Esophagus muscularis mucosa (tissue), 3 donors: ENCODE results near the gene CEP104.

Experiments used
- POLR2A ChIP-seq: fragments of 450-650 bp; IDR thresholded peaks from one replicate; pipeline ENCODE4 v1.6.1; 2017; ENCODE audit warnings: antibody characterized with exemption, moderate library complexity, mild to moderate bottlenecking, low read depth
- POLR2AphosphoS5 ChIP-seq, 2 donors: sonication (generic); formaldehyde crosslinking; IDR thresholded peaks; one replicate each; pipeline ENCODE4 v1.6.1; 2017; ENCODE audit warnings: antibody characterized with exemption in 2 of 2
- TF ChIP-seq, protein P1 (sequence below), 3 experiments: fragments of 200-600 bp in 2 of 3; fragments of 450-650 bp in 1 of 3; sonication (generic) in 2 of 3; IDR thresholded peaks; one replicate each; pipeline ENCODE4 v1.5.1; 2017 to 2019; ENCODE audit warnings: antibody characterized with exemption in 3 of 3, mild to moderate bottlenecking in 2 of 3, moderate library complexity in 1 of 3

DNA sequence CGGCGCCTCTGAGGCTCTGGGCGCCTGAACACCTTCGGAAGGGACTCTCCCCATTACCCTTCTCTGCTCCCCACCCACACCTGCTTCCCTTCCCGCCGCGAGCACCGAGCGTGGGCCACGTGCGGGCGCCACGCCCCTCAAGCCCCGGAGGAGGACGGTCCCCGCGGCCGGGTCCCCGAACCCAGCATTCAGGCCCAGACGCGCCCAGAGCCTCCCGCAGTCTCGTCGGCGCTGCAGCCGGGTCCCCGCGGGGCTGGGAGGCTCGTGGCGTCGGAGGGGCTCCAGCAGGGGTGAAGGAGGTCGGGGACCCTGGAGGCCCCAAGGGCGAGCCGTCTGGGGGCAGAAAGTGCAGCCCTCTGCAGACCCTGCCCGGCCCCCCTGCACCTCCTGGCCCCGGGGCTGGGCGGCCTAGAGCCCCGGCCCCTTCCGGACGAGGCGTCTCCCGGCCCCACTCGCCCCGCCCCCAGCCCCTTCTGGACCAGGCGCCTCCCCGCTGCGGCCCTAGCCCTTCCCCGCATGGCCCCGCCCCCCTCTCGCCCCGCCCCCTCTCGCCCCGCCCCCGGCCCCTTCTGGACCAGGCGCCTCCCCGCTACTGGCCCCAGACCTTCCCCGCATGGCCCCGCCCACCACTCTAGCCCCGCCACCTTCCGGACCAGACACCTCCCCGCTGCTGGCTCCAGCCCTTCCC lies 84.8 kb downstream of the CEP104 start:
- TF ChIP-seq, protein P1, sequence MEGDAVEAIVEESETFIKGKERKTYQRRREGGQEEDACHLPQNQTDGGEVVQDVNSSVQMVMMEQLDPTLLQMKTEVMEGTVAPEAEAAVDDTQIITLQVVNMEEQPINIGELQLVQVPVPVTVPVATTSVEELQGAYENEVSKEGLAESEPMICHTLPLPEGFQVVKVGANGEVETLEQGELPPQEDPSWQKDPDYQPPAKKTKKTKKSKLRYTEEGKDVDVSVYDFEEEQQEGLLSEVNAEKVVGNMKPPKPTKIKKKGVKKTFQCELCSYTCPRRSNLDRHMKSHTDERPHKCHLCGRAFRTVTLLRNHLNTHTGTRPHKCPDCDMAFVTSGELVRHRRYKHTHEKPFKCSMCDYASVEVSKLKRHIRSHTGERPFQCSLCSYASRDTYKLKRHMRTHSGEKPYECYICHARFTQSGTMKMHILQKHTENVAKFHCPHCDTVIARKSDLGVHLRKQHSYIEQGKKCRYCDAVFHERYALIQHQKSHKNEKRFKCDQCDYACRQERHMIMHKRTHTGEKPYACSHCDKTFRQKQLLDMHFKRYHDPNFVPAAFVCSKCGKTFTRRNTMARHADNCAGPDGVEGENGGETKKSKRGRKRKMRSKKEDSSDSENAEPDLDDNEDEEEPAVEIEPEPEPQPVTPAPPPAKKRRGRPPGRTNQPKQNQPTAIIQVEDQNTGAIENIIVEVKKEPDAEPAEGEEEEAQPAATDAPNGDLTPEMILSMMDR (IDR thresholded peaks at IDR 0.05): no peak
- peak; percentile 16 for TF ChIP-seq POLR2A
- TF ChIP-seq POLR2AphosphoS5 (IDR thresholded peaks at IDR 0.05): peak; percentile 23 to 74
